ENCODE measurements around the gene UNC5B. TPM values are rescaled to one million over a fixed set of nuclear protein-coding genes. Genes with fewer than 3 reads are reported as not detected.

Gene UNC5B
- total RNA-seq, 4 donors from 2014 or later, result 5.3 to 26.6 (median 17.7) TPM

- H3K27ac ChIP-seq, result no peak overlapping the region
- no peaks in the 10 kb centered on the region for H3K27me3 ChIP-seq
- no peaks in the 10 kb centered on the region for H3K9me3 ChIP-seq
- TF ChIP-seq CTCF (IDR thresholded peaks at IDR 0.05), result no peak
- no peak for TF ChIP-seq POLR2A (IDR thresholded peaks at IDR 0.05)
- H3K4me3 ChIP-seq, result no peak overlapping the region
- intact Hi-C loops (cut with DNase I; ENCODE audit: low total_unique reads), result no loop called here
- H3K4me1 ChIP-seq, result no peaks in the 10 kb centered on the region
- no peaks in the 10 kb centered on the region for H3K36me3 ChIP-seq
- no peak for DNase-seq
Measured at GRCh38 chr10:71221586-71222202, 9.3 kb downstream of the UNC5B start.

DNA sequence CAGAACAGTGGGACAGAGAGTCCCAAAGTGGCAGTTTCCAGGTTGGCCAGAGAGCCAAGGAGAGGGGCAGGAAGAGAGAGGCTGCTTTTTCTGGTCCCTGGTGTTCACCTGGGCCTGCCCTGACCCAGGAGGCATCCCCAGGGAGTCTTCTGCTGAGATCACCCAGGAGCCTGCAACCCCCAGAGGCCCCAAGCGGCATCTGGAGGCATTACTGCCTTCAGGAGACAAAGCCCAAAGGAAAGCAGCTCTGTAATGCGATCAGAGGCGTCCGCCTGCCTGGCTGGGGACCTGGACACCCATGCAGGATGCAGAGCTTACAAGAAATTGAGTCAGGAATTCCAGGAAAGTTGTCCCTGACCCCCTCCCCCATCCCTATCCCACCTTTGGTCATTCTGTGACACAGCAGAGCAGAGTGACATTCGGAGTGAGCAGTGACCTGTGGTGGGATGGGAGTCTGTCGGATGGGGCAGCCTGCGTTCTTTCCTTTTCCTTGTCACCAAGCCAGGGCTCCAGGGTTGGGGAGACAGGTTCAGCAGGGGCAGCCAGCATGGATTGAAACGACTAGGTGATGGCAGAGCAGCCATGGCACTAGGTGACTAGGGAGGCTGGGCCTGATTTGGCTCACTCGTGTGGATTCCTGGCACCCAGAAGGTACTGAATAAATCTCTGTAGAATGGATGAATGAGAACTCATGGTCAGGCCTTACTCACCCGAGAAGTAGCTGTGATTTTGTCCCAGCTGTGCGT, 10.4 kb downstream of the UNC5B start:
- no peaks in the 10 kb centered on the region for H3K36me3 ChIP-seq
- no peak overlapping the region for H3K4me3 ChIP-seq
- intact Hi-C loops (cut with DNase I; ENCODE audit: low total_unique reads), result no loop called here
- H3K9me3 ChIP-seq, result no peaks in the 10 kb centered on the region
- H3K27ac ChIP-seq, result no peak overlapping the region
- peak in 1 of 2 donors; percentile 20 for DNase-seq
- no peaks in the 10 kb centered on the region for H3K27me3 ChIP-seq
- H3K4me1 ChIP-seq, result no peaks in the 10 kb centered on the region
- TF ChIP-seq POLR2A (IDR thresholded peaks at IDR 0.05) (no peak), CTCF (IDR thresholded peaks at IDR 0.05) (no peak)

- H3K4me3 ChIP-seq, result no peak overlapping the region
- intact Hi-C loops (cut with DNase I; ENCODE audit: low total_unique reads), result no loop called here
- DNase-seq, result peak in 1 of 2 donors; percentile 11
- no peak overlapping the region for H3K27ac ChIP-seq
- H3K36me3 ChIP-seq, result no peaks in the 10 kb centered on the region
- no peaks in the 10 kb centered on the region for H3K27me3 ChIP-seq
- H3K4me1 ChIP-seq, result no peaks in the 10 kb centered on the region
- TF ChIP-seq POLR2A (IDR thresholded peaks at IDR 0.05) (no peak), CTCF (IDR thresholded peaks at IDR 0.05) (no peak)
- H3K9me3 ChIP-seq, result no peaks in the 10 kb centered on the region
Measured at GRCh38 chr10:71223347-71224058, 11.1 kb downstream of the UNC5B start.

- H3K4me3 ChIP-seq, result no peak overlapping the region
- H3K4me1 ChIP-seq, result no peaks in the 10 kb centered on the region
- H3K27me3 ChIP-seq, result no peaks in the 10 kb centered on the region
- H3K9me3 ChIP-seq, result no peaks in the 10 kb centered on the region
- TF ChIP-seq POLR2A (IDR thresholded peaks at IDR 0.05) (no peak), CTCF (IDR thresholded peaks at IDR 0.05) (no peak)
- peak; percentile 10 to 12 for DNase-seq
- intact Hi-C loops (cut with DNase I; ENCODE audit: low total_unique reads), result no loop called here
- H3K27ac ChIP-seq, result no peak overlapping the region
- no peaks in the 10 kb centered on the region for H3K36me3 ChIP-seq
Measured at GRCh38 chr10:71225291-71226058, 13.1 kb downstream of the UNC5B start.
